ENCODE data around the gene TNIP2.
A peak's percentile ranks its signal among the peaks of the same experiment; 100 is the strongest.

TNIP2 gene, protein sequence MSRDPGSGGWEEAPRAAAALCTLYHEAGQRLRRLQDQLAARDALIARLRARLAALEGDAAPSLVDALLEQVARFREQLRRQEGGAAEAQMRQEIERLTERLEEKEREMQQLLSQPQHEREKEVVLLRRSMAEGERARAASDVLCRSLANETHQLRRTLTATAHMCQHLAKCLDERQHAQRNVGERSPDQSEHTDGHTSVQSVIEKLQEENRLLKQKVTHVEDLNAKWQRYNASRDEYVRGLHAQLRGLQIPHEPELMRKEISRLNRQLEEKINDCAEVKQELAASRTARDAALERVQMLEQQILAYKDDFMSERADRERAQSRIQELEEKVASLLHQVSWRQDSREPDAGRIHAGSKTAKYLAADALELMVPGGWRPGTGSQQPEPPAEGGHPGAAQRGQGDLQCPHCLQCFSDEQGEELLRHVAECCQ

DNA sequence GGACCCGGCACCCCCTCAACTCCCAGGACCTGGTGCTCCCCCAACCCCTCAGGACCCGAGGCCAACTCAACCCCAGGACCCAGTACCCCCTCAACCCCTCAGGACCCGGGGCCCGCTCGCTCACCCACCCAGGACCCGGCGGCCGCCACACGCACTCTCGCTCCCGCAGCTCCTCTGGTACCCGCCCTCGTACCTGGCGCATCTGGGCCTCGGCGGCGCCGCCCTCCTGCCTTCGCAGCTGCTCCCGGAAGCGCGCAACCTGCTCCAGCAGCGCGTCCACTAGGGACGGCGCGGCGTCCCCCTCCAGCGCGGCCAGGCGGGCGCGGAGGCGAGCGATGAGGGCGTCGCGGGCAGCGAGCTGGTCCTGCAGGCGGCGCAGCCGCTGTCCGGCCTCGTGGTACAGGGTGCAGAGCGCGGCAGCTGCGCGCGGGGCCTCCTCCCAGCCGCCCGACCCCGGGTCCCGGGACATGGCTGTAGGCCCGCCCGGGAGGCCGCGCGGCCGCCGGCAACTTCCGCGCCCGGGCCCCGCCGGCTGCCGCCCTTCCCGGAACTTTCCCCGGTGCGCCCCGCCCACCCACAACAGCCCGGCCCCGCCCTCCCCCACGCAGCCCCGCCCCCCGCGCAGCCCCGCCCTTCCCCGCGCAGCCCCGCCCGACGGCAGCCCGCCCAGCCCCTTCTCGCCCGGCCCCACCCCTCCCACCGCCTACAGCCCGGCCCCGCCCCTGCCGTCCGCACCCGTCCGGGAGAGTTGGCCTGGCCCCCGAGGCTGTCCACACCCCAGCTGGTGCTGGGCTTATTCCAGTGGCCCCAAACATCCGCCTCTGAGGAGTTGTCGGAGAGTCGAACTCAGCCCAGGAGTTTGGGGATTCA lies at the start of gene TNIP2:
TSS of gene TNIP2 (minus strand) at position 516 of the 870 bp plus-strand sequence. CDS start at position 469, 47 bp downstream.
- peak; percentile 75 for DNase-seq

DNA sequence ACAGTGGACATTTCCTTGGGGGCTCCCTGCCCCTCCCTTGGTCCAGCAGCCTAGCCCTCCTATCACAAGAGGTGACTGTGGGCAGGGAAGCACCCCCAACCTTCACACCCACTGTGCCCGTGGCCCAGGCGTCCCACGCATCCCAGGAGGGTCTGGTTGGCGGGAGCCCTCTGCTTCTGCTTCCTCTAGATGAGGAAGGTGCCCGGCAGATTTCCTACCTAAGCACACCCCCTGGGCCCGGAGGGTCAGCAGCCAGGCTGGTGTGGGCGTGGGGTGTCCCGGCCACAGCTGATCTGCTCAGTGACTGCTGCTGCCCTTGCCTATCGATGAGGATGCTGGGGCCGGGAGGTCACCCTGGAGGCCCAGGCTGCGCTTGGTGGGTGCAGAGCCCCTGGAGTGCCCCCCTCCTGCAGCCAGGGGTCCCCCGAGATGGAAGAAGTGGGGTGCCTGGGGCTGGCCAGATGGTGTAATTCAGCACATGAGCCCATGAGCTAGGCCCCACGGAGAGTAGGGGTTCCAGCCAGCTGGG lies 48.9 kb upstream of the TNIP2 start:
- DNase-seq = no peak

DNA sequence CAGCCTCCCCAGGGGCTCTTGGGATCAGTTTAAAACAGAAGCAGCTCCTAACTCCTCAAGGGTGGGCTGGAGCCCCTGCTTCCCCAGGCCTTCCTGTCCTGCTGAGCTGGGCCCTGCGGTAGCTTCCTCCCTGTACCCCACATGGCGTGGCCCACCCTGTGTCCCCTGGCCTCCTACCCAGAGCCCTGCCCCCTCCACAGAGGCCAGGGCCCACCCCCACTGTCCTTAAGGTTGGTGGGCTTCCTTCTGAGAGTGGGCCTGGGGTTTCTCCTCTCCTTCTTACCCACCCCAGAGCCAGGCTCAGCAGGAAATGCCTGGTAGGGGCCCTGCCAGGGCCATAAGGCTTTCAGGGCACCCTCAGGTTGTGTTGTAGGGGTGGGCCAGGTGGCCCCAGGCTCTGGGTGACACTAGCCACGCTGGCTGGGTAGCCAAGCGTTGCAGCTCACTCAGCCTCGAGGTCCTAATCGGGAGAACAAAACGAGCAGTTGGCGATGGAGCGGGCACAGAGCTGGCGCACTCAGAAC lies 48.4 kb upstream of the TNIP2 start:
- no peak for DNase-seq

DNA sequence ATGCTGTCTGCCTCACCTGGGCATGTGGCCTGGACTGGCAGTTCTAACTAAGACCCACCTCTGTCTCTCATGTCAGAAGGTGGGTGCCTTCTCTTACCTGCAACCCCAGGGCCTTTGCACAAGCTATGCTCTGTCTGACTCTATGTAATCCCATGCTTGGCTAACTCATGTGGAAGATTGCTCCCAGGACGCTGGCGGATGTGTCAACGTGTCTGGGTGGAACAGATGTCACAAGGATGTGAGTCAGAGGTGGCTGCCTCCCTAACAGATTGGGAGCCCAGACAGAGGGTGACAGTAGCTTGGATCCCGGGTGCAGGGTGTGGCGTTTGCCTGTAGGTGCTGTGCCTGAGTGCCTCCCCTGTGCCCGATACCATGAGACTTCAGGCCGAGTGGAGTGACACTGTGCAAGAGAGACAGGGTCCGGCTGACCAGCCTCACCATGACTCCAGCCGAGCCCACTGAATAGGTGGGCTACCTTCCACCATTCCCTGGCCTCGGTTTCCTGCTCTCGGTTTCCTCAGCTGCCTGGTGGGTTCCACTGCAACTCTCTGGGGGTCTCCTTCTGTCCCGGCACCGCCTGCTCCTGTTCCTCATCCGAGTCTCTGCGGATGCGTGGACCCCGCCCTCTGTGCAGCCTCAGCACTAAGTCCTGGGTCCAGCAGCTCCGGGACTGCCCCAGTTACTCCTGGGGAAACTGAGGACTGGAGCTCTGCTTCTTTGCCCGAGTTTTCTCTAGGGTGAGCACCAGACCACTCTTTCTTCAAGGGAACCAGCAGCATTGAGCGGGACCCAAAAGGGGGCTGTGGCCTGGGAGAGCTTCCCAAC lies 47.7 kb upstream of the TNIP2 start:
- DNase-seq = no peak

DNA sequence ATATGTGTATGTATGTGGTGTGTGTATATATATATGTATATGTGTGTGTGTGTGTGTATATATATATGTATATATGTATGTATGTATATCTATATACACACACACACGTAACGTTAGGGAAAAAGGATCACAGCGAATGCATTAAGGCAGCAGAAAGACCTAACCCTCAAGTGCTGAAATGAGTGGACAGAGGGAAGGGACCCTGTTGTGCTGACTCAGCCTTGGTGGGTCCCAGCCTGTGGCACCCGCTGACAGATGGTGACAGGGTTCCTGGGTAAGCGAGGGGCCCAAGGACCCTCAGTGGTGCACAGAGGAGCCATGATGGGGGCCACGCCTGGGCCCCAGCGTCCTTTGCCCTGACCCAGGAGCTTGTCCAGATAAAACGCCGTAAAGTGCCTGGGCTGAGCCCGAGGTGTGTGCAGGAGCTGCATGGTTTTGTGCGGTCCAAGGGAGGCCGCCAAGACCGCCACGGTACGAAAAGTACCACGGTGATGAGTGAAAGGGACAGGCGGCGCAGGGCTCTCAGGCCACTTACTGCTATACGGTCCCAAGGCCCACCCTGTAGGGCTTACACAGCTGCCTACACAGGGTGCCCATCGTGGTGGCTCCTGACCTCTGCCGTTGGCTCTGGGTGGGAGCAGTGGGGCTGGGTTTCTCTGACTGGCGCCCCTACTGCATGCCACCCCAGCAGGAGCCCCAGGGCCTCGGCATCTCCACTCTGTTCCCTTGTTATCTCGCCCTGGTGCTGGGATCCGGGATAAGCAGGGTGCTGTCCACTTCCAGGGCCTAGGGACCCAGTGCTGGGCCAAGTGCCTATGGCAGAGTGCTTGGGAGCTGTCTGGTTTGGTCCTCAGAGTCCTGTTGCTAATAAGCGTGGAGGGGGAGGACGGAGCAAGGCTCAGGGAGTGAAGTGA lies 46.7 kb upstream of the TNIP2 start:
- no peak for DNase-seq

DNA sequence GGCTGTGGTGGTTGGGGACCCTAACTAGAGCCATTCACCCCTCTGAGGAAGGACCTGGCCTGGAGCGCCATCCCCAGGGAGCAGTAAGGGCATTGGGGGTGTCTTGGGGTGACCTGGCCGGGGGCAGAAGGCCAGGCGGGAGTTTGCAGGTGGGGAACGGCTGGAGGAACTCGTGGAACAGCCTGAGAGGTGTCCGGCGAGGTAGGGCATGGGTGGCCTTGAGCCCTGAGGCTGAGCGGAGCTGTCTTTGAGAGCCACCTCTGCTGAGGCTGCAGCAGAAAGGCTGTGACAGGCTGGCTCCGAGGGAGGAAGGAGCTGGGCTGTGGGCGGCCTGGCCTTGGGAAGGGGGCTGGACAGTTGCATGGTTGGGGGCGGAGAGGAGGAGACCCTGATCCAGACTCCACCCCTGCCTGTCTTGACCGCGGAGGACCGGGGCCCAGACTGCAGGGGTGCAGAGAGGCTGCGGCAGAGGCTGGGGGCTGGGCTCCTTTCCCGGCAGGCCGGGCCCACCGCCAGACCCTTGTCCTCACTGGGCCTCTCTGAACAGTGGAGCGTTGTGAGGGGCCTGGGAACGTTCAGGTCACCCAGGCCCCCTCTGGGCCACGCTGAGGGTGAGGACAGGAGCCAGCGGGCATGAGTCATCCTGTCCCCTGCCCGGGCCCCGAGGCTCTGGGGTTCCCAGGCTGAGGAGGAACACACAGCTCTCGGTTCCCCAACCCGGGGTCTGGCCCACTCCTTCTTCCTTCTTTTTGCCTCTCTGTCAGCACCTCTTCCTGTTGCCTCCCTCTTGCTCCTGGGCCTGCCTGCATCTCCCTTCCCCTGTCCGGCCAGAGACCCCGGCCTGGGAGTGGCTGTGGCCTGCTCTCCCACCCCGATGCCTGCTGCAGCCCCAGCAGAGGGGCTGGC lies 44.8 kb upstream of the TNIP2 start:
- DNase-seq = no peak

DNA sequence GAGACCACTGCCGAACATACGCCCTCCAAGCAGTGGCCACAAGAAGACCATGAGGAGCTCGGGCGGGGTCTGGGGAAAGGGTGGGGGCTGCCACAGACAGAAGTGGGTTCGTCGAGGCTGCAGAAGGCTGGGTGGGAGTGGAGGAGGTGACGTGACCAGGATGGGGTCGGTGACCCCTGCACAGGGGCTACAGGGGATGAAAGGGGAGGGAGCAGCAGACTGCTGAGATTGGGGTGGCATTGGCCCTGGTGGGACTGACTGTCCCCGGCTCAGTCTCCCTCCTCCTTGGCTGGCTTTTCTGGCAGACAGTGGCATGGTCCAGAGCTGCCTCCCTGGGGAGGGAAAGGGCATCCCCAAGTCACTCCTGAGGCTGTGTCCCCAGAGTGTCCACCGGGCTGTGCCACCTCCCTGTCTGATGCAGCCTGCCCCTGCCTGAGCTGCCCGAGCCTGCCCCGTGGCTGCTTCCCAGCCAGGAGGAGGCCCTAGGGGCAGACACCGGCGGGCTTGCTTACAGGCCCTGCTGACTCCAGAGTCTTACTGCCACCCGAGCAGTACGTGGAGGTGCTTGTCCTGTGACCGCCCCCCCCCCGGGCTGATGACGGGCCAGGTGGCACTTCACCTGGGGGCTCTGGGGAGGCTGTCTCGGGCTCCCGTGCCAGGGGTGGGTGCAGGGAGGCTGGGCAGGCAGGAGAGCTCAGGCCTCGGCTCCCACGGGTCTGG lies 44.0 kb upstream of the TNIP2 start:
- no peak for DNase-seq

DNA sequence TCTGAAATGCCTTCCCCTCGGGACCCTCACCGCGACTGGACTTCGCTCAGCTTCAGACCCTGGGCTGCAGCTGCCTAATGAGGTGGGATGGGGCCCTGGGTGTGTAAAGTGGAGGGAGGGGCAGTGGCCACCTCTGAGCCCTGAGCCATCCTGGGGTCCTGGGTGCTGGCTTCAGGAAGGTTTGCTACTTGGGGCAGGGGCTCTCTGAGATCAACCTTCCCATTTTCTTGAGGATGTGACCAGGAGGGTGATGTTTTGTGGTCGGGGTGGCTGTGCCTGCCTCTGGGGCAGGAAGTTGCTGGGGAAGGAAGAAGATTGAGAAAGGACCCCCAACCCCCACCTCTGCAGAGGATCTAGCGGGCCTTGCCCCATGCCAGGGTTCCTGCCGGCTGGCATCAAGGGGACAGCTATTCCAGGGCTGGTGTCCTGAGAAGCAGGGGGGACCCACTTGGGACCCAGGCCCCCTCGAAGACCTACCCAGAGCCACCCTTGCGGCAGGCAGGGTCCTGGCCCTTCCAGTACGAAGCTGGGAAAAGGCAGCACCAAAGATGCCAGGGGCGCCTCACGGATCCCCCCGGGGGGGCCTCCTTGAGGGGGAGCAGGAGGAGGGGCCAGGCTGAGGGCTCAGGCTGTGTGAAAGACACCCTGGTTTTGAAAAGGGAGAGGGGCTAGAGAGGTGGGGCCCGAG lies 43.2 kb upstream of the TNIP2 start:
- no peak for DNase-seq

DNA sequence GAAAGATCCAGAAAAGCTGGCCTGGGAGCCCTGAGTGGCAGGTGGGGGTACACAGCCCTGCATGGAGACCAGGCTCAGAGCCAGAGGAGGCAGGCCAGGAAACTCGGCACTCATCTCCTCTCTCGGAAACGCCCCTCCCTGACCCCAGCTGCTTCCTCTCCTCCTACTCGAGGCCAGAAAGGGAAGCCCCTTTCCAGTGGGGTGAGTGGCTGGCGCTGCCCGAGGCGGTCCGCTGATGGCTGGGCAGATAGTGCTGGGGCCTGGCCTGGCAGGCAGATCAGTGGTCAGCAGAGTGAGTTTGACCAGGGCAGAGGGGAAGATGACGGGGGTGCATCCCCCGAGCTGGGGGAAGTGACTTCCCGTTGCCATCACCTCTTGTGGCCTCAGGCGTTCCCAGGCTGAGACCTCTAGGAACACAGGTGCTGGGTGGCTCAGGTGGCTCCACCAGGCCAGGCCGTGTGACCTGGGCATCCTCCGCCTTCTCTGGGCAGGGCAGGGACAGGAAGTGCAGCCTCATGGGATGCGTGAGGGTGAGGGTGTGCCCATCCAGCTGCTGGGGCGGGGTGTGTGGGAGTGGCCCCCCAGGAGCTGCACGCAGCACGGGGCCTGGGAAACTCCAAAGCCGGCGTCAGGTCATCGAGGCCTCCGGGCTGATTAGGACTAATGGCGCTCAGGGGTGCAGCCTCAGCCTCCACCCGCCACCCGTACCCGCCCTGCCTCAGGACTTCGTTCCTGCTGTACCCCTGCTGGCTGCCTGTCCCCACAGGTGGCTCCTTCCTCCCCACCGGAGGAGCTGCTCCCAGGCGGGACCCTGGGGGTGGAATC lies 42.5 kb upstream of the TNIP2 start:
- DNase-seq = no peak

DNA sequence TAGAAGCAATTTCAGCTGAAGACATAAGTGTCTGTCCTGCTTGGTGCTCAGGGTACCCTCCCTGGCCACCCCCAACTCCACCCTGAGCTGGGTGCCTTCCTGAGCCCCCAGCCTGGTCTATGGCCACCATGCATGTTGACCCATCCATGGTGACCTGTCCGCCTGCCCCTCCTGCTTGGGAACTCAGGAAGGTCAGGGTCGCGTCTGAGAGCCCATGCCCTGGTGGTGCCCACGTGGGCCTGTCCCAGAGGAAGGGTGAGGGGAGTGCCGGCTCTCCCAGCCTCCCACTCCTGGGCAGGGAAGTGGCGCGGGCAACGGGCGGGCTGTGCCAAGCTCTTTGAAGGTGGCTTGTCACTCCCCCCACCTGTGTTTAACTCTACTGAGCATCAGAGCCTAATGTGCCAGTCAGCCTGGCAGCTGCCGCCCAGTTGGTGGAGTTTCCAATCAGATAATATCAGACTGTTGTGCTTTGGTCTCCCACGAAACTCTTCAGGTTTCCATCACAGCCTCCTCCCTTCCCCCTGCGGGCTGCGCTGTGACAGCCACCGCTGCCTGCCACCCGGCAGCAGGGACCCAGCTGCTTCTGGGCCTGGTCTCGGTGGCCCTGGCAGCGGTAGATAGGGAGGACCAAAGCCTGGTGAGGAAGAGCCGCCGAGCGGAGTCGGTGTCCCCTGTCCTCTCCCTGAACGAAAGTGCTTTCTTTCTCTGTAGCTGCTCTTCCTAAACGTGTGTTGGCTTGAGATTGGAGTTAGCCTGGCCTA lies 41.6 kb upstream of the TNIP2 start:
- no peak for DNase-seq

DNA sequence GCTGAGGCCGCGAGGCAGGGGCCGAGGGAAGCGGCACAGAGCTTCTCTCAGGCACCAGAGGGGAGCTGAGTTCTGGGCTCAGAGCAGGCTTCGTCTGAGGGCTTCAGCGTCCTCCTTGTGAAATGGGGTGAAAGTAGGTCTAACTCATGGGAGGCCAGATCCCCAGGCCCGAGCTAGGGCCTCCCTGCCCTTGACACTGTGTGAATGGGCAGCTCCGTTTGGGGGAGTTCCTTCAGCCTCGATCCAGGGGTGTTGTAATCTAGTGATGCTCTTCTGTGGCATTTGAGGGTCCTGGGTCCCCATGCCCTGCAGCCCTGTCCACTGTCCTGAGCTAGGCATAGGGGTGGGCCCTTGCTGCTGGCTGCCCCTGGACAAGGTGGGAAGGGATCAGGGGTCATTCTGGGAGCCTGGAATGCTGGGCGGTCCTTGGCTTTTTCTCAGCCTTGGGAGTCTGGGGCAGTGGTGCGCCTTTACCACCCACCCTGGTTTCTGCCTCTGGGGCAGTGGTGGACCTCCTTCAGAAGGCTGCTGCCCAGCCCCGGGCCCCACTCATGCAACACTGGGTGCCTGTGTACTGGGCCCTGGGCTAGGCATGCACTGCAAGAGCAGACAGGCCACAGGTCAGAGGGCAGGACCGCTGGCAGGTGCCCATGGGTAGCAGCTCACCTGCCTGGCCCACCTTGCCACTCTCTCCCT lies 40.9 kb upstream of the TNIP2 start:
- no peak for DNase-seq

DNA sequence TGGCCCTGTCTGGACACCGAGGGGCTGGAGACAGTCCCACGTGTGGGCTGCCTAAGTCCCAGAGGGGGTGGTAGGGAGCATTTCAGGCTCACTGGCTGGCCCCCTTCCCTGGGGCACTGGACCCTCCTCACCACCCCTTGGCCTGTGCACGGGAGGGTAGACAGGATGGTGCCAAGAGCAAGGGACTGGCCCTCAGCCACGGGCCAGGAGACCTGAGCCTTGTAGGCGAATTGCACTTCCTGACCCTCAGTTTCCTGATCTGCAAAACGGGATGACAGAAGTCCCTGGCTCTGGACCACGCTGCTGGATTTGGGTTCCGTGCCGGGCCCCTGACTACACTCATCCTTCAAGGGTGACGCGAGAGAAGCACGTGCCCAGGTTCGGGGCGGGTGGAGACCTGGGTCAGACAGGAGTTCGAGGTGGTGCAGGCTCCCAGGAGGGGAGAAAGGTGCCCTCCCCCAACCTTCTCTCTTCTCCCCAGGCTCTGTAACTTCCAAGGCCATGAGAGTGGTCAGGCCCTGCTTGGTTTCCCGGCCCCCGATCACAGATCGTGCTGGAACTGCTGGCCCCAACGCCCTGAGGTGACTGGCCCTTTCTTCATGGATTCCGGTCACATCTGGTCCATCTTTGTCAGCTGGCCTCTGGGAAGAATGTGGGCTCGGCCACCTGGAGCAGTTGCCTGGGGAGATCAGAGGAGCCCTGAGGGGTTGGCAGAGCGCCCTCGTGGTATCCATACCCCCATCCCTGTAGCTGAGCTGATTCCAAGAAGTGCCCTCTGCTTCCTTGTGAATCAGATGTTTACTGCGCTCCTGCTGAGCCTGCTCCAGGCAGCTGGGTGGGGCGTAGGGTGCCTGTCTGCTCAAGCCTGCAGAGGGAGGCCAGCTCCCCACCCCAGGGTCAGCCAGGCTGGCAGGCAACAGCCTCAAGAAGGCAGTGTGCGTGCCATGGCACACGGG lies 40.0 kb upstream of the TNIP2 start:
- no peak for DNase-seq

DNA sequence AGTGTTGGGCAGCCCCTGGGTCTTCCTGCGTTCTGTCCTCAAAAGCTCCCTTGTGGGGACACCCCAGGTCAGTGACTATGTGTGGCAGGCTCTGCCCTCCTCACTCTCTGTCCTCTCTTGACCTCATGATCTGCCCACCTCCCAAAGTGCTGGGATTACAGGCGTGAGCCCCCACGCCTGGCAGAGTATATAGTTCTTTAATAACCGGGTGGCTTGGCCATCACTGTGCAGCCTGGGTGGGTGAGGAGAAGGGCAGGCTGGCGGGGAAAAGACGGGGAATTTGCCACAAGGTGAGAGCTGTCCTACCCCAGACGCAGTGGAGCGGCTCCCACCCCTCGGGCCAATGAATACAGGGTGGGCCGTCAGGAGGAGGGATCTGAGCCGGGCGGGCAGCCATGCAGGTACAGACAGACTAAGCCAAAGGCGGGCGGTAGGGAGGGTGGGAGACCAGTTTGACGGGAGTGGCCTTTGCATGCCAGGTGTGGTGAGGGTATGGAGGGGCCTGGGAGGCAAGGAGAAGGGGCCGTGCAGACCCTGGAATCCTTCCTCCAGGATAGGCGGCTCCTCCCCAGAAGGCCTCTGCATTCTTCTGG lies 39.3 kb upstream of the TNIP2 start:
- DNase-seq = no peak

DNA sequence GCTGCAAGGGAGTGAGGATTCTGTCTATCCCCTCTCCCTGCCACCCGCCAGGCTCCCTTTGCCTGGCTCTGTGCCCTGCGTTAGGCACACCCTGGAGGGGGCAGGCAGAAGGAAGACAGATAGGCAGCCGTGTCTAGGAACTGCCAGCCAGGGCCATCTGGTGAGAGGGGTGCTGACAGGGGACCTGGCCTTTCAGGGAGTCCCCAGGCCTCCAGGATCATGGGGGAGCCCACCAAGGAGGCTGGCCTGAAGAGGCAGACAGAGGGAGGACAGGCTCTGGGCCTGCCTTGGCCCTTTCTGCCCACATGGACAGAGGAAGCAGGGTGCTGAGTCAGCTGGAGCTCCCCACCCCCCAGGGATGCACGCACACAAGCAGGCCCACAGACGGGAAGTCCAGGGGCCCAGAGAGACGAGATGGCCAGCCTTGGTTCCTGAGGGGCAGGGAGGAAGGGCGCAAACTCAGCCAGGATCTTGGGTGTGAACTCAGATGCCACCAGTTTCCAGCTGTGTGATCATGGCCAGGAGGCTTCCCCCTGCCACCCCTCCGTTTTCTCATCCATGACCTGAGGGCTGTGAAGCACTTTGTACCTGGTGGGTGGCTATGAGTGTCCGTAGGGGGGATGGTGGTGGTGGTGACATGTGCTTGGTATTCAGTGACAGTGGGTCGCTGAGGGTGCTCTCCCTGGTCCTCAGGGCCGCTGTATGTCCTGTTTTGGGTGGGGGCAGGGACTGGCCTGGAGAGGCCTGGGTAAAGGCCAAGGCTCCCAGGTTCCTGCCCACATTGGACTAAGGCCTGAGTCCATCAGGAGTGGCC lies 38.6 kb upstream of the TNIP2 start:
- DNase-seq = no peak

All from stimulated activated CD4-positive, alpha-beta T cell treated with anti-CD3 and anti-CD28 coated beads, Interleukin-1b, Interleukin-23, amount 100 ng/mL, for 48 hours (primary cell).